Measurements from ENCODE around the gene KLF15.
A peak's percentile ranks its signal among the peaks of the same experiment; 100 is the strongest.

KLF15 gene

GRCh38 chr3:126395846-126396513, 38.8 kb upstream of the KLF15 start:
- peaks cover 25% of the 10 kb centered on the region for H3K27me3 ChIP-seq (replicated peaks)
- TF ChIP-seq, protein P1, sequence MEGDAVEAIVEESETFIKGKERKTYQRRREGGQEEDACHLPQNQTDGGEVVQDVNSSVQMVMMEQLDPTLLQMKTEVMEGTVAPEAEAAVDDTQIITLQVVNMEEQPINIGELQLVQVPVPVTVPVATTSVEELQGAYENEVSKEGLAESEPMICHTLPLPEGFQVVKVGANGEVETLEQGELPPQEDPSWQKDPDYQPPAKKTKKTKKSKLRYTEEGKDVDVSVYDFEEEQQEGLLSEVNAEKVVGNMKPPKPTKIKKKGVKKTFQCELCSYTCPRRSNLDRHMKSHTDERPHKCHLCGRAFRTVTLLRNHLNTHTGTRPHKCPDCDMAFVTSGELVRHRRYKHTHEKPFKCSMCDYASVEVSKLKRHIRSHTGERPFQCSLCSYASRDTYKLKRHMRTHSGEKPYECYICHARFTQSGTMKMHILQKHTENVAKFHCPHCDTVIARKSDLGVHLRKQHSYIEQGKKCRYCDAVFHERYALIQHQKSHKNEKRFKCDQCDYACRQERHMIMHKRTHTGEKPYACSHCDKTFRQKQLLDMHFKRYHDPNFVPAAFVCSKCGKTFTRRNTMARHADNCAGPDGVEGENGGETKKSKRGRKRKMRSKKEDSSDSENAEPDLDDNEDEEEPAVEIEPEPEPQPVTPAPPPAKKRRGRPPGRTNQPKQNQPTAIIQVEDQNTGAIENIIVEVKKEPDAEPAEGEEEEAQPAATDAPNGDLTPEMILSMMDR (IDR thresholded peaks at IDR 0.05; ENCODE audit: low read depth, low read length, missing control alignments): no peak
- no peak overlapping the region for H3K27ac ChIP-seq
- DNase-seq: no peak
- in situ Hi-C loops (cut with HindIII; ENCODE audit: low pct_ligation_motif_present, low sequenced_read_pairs): no loop called here
- no peaks in the 10 kb centered on the region for H3K36me3 ChIP-seq (replicated peaks)
- H3K4me3 ChIP-seq (ENCODE audit: low read depth, low read length): no peak overlapping the region

DNA sequence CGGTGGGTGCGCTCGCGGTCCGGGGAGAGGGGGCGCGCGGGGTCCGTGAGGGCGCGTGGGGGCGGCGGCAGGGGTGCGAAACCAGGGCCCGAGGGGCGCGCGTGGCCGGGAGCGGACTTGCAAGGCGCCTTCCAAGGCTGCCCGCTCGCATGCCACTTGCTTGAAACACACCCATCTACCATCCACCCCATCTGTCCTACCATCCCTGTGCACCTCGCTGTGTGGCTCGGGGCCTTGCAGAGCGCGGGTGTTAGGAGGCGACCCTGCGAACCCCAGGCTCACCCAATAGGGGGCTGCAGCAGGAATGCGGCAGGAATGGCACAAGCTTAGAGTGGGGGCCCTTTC, 37.7 kb upstream of the KLF15 start:
- H3K4me3 ChIP-seq (ENCODE audit: low read depth, low read length): no peak overlapping the region
- DNase-seq: no peak
- peaks cover 26% of the 10 kb centered on the region for H3K27me3 ChIP-seq (replicated peaks)
- no peak overlapping the region for H3K27ac ChIP-seq
- no peaks in the 10 kb centered on the region for H3K36me3 ChIP-seq (replicated peaks)
- in situ Hi-C loops (cut with HindIII; ENCODE audit: low pct_ligation_motif_present, low sequenced_read_pairs): no loop called here
- TF ChIP-seq, protein P1 (IDR thresholded peaks at IDR 0.05; ENCODE audit: low read depth, low read length, missing control alignments): no peak

DNA sequence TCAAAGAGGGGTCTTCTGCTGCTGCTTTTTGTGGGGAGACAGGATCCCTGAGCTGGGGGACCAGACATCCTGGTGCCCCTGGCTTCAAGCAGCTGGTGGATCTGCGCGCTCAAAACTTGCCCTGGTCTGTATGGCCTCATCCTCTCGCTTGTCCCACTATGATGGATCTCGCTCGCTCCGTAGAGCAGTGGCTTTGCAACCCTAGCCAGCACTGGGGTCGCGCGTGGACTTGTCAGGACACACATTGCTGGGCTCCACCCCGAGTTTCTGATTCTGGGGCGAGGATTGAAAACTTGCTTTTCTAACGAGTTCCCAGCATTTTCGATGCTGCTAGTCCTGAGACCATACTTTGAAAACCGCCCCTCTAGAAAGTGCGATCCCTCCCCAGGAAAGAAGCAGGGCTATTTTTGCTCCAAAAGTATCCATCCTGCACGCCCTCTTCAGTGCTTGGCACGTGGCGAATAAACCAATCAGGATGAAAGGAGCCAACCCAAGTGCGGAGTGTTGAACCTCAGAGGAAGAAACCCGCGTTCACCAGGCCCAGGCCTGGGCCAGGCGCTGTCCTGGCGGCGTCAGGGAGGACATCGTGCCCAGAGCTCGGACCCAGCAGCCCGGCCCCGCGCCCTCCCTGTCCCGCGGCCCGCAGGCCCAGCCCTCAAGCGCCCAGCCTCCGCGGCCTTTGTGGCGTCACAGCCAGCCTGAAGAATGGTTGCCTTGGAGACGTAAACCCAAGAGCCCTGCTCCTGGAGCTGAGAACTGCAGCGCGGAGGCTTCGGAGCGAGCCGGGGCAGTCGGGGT, 37.2 kb upstream of the KLF15 start, which contains the start of gene CFAP100:
Gene CFAP100 (plus strand): TSS at position 731 of the 798 bp plus-strand sequence. CDS start 1,092 bp downstream, outside the sequence.
- DNase-seq: peak; percentile 23
- TF ChIP-seq, protein P1 (IDR thresholded peaks at IDR 0.05; ENCODE audit: low read depth, low read length, missing control alignments): no peak
- no peaks in the 10 kb centered on the region for H3K36me3 ChIP-seq (replicated peaks)
- in situ Hi-C loops (cut with HindIII; ENCODE audit: low pct_ligation_motif_present, low sequenced_read_pairs): no loop called here
- no peak within 1 kb of the TSS for H3K4me3 ChIP-seq (ENCODE audit: low read depth, low read length)
- H3K27ac ChIP-seq: no peak within 1 kb of the TSS
- H3K27me3 ChIP-seq (replicated peaks): peaks cover 26% of the 10 kb centered on the region

- no peak overlapping the region for H3K27ac ChIP-seq
- in situ Hi-C loops (cut with HindIII; ENCODE audit: low pct_ligation_motif_present, low sequenced_read_pairs): no loop called here
- DNase-seq: no peak
- H3K27me3 ChIP-seq (replicated peaks): peaks cover 26% of the 10 kb centered on the region
- no peak overlapping the region for H3K4me3 ChIP-seq (ENCODE audit: low read depth, low read length)
- TF ChIP-seq, protein P1 (IDR thresholded peaks at IDR 0.05; ENCODE audit: low read depth, low read length, missing control alignments): no peak
- no peaks in the 10 kb centered on the region for H3K36me3 ChIP-seq (replicated peaks)
These were observed 36.4 kb upstream of the KLF15 start for GRCh38 chr3:126393563-126393962.

DNA sequence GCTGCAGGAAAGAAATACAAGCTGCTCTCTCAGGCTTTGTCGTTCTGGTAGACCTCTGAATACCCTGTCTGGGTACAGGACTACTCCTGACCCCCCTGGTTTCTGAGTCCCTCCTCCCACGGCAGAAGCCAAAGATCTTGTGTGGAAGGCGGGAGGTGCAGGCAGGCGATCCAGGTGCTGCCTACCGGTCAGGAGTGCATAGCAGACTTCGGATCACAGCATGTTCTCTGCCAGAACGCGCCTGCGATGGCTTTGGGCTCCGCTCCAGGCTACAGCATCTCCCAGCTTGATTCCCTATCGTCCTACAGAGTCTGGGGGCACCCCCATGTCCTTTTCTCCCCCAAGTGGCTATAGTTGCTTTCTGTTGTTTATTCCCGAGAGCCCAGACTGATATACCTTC, 35.0 kb upstream of the KLF15 start:
- in situ Hi-C loops (cut with HindIII; ENCODE audit: low pct_ligation_motif_present, low sequenced_read_pairs): no loop called here
- TF ChIP-seq, protein P1 (IDR thresholded peaks at IDR 0.05; ENCODE audit: low read depth, low read length, missing control alignments): no peak
- DNase-seq: no peak
- peaks cover 26% of the 10 kb centered on the region for H3K27me3 ChIP-seq (replicated peaks)
- H3K36me3 ChIP-seq (replicated peaks): no peaks in the 10 kb centered on the region
- H3K27ac ChIP-seq: no peak overlapping the region
- no peak overlapping the region for H3K4me3 ChIP-seq (ENCODE audit: low read depth, low read length)

Measured in brain microvascular endothelial cell (primary cell).